Dermis microvascular lymphatic vessel endothelial cell (primary cell): ENCODE data around the gene APOL4. TPM values are rescaled to one million over a fixed set of nuclear protein-coding genes. Genes with fewer than 3 reads are reported as not detected.
"Not testable (repeated sequence)": the region's sequence is repeated elsewhere in the genome, so short reads cannot be mapped to it uniquely, and the experiment has no call there.

Source experiments
- DNase-seq, 2 donors: peaks; one replicate each; pipeline versions ENCODE4 v3.0.0 to v3.0.0-alpha.2; 2010; ENCODE audit warnings: low read depth in 2 of 2
- total RNA-seq: library from RNA; depleted of rRNA; stranded (reverse); fragments of >200 nt; gene quantifications from 2 replicates; pipeline ENCODE4 v1.2.1, GENCODE V29; 2014

APOL4 gene
- total RNA-seq, 1 donor from 2014 or later, result 3.6 TPM

DNA sequence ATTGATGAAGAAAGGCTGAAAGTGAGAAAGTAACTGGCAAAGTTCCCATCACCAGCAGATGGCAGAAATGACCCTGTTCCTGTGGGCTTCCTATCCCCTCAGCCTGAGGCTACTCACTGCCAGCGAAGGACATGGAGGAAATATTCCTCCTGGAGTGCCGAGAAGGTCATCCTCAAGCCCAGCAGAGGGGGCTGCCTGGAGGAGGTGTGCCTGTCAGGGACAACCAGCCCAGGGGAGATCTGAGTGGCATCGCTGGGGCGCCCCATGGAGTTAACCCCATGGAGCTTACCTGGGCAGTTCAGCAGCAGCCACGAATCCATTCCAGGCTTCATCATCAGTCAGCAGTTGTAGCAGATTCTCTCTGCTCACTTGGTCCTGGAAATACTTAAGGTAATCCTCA lies 29.4 kb upstream of the APOL4 start:
- not testable (repeated sequence) for DNase-seq

DNA sequence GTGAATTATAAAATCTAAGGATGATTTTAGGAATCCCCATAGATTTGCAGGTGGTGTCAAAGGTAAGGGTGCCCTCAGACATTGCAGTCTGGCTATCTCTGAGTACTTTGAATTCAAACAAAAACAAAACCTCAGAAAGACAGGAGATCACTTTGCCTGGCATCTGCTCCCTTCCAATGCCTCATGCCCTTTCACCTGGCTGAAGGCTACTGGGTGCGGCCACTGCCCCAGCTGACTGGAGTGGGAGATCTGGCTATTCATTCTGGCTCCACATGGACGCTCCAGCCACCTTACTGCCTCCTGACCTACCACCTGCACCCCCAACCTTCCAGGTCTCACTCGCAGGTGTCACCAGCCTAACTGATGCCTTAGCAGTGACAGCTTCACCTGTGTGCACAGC lies 28.0 kb upstream of the APOL4 start:
- not testable (repeated sequence) for DNase-seq

DNA sequence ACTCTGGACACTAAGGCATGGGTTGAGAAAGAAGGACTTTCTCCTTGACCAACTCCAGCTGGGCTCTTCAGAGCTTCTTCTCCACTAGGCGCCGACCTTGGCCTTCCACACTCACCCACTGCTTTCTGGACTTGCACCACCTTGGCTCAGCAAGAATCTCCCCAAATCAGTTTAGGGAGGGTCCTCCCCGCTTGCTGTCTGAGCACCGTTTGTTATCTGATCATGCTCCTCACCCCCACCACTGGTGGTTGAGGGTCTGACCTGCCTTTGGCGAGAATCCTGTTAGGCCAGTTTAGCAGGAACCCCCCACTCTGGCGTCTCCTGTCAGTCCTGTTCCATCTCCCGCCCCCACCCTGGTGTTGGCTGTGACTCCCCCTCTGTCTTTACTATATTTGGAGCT lies 27.3 kb upstream of the APOL4 start:
- DNase-seq, result no peak

DNA sequence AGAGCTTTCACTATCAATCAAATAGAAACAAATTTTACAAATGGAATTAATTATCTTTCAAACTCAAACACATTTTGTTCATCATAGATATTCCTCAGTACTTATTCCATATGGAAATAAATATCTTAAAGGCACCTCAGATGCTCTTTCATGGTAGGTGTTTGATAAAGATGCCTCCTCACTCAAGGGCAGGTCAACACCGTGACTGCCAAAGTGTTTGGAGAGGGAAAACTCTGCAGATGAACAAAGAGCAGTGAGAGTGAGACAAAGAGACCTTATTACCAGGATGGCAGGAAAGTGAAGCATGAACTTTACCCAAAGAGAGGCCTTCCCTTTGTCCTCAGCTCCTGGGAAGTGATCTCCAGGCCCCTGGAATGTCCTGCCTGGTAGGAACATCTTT lies 26.8 kb upstream of the APOL4 start:
- not testable (repeated sequence) for DNase-seq

DNA sequence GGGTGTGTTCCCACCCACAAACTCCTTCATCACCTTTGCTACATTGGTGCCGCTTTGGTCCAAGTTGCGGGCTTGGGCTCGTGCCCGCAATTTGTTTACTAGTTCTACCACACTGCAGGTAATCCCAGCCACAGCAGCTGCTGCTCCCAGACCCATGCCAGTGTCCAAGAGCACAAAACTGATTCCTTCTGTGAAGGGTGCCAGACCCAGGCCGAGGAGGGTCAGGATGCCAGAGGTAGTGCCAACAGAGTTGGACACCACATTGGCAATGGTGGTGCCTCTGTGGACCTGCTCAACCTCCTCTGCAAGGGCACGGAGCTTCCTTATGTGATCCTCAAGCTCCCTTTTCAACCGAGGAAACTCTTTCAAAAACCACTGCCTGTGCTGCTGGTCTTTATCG lies 26.2 kb upstream of the APOL4 start:
- DNase-seq, result no peak

DNA sequence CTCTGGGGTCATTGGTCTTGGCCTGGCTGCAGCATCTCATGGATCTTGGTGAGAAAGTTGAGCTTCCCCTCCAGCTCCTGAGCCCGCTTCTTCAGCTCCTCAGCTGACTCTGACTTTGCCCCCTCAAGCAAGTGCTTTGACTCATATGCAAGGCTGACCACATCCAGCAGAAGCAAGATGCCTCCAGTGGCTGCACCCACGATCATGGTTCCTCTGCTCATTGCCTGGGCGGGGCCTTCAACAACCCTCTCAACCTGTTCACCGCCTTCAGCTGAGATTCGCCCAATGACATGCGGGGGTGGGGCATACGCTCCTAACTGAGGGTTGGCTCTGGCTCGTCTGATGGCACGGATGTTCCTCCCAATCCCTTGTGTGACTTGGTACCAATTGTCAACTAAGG lies 25.8 kb upstream of the APOL4 start:
- DNase-seq, result no peak

DNA sequence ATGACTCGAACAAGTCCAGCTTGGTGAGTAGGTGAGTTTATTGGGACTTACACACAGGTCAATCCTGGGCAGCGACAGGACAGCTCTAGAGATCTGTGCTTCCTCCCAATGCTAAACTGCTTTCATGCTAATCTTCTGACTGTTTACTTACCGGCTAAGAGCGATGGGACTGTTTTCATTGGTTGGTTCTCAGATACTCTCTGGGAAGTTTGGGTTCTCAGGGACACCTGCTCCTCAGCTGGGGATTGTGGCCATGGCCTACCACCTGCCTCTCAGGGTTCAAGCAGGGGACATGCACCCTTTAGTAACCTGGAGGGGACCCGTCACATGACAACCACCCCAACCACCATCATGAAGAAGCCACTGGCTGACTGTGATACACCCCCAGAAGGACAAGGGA lies 24.6 kb upstream of the APOL4 start:
- no peak for DNase-seq

DNA sequence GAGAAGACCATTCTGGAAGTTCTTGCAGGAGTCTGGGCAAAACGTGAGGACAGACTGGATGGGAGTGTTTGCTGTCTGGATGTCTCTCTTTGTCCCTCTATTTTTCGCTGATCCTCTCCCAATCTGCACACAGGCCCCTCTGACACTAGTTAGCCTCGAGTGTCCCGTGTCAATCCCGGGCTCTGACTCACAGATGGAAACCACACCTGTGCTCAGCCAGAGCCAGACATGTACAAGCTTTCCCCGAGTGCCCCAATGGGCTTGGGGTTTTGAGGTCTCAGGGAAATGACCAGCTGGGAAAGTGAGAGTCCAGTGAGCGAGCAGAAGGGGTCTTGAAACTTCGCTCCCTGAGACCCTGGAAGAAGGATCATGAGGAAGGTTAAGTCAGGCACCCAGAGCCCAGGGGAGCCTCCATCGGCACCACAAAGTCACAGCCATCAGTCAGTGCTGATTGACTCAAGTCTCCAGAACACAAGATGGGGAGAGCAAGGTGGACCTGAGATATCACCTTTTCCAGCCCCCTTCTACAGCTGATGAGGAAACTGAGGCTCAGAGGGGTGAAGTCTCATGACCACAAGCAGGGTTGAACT lies 23.8 kb upstream of the APOL4 start:
- no peak for DNase-seq

DNA sequence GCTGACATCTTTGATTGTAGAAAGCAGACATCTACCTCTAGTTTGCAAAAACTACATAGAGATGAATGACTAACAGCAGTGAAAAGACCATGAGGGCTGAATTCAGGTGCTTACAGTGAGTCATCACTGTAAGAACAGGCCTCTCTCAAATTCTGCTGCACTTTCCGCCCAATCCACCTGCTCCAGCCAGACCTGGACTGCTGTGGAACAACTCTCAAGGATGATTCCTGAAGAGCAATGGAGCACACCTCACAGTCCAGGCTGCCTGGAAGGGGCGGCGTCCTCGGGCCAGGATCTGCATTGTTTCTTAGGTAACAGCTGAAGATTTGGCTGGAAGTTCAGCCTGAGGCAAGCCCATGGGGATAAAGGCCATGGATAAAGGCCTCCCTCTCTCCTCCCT lies 22.6 kb upstream of the APOL4 start:
- no peak for DNase-seq

DNA sequence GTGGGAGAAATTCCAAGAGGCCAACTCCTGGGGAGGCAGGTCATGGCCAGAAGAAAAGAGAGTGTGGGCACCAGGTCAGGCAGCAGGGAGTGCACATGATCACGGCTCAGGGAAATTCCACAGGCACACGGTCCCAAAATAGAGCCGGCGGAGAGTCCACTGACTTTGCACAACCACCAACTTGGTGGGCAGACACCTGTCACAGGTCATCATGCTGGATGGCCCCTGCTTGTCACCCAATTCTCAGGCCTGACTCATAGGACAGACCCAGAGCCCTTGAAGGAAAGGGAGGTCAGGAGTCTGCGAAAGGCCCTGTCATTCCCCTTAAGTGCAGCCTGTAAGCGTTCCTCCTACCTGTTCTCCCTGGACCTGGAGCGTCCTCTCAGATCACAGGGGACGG lies 21.9 kb upstream of the APOL4 start:
- DNase-seq, result no peak

DNA sequence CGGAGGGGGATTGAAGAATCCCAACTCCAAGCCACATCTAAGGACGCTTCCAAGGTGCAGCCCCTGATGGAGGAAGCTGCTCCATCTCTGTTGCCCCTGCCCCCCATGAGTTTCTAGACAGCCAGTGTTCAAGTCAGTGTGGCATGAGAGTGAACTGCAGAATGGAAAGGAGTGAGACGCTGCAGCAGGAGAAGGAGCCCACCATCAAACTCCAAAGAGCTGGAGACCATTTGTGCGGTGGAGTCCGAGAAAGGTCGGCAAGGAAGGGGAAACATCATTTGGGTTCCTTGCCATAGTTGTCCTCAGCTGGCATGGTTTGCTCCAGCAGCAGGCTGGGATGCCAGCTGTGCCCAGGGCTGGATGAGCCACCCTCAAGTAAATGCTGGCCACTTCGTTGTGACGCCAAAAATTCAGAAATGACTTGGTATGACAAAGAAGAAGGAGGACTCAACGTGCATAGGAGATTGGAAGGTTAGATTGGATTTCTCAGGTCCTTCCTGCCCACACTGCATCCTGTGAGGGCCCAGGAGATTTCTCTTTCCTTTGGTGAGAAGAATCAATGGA lies 21.4 kb upstream of the APOL4 start:
- no peak for DNase-seq

DNA sequence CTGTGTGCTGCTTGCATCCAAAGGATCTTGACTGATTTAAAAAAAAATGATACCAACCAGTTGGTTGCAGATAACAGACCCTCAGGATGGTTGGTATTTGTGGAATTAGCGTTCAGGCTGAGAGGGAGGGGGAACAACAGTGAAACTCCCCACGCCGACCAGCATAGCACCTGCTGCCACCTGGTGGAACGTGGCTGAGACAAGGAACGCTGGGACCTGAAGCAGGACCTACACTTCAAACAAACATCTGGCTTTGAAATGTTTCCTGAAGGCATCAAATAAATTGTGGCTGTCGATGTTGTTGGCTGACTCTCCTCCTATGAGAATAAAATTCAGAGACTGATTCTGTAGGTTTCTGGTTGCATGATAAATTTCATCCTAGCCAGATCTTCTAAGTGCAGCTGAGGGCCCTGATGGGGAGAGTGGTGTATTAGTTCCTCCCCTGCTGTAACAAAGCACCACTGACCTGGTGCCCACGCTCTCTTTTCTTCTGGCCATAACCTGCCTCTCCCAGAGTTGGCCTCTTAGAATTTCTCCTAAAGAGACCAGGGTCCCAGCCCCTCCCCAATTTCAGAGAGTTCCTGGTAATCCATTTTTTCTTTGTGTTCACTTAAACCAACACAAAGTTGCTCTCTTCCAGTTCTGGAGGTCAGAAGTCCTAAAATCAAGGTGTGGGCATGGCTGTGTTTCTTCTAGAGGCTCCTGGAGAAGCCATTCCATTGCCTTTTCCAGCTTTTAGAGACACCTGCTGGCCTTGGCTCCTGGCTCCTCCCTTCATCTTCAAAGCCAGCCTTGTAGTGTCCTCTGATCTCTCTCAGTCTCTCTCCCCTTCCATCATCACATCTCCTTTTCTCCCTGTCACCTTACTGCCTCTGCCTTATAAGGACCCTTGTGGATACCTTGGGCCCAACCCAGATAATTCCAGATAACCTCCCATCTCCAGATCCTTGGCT lies 20.5 kb upstream of the APOL4 start:
- DNase-seq, result peak; percentile 38 to 66

DNA sequence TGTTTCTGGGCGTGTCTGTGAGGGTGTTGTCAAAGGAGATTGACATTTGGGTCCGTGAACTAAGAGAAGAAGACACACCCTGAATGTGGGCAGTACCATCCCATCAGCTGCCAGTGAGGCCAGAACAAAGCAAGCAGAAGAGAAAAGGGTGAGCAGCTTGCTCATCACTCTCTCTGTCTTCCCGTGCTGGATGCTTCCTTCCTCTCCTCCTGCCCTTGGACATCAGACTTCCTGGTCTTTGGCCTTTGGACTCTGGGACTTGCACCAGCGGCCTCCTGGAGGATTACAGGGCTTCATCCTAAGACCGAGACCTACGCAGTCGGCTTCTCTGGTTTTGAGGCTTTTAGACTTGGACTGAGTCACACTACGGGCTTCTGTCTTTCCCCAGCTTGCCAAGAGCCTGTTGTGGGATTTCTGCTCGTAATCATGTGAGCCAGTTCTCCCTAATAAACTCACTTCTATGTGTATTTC lies 18.9 kb upstream of the APOL4 start:
- peak in 1 of 2 donors; percentile 69 for DNase-seq

DNA sequence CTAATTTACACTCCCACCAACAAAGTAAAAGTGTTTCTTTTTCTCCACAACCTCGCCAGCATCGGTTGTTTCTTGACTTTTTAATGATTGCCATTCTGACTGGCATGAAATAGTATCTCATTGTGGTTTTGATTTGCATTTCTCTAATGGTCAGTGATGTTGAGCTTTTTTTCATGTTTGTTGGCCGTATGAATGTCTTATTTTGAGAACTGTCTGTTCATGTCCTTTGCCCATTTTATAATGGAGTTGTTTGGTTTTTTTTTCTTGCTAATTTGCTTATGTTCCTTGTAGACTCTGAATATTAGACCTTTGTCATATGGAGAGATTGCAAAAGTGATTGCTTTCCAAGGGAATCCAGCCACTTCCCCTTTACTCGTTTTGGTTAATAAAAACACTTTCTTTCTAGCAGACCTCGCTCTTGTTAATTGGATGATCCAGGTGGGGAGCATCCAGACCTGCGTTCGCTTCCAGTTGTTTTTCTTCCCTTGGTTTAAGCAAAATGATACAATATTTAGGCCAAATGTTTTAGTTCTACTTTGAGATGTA lies 17.1 kb upstream of the APOL4 start:
- DNase-seq, result no peak

DNA sequence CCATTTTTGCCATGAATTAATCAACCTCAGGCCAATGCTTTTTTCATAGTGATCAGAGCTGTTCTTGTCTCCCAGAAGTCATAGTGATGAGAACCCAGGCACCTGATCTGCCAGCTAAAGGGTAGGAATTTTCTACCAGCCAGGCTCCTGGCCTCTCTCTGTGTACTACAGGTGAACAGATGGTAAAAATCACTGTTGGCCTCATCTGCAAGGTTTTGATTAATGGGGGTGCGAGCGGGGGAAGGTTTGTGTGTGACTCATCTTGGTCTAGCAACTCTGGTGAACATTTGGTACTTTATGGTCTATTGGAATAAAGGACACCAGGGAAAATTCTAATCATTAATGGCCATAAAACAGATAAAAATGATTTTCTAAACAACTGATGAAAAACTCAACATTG lies 14.4 kb upstream of the APOL4 start:
- no peak for DNase-seq

DNA sequence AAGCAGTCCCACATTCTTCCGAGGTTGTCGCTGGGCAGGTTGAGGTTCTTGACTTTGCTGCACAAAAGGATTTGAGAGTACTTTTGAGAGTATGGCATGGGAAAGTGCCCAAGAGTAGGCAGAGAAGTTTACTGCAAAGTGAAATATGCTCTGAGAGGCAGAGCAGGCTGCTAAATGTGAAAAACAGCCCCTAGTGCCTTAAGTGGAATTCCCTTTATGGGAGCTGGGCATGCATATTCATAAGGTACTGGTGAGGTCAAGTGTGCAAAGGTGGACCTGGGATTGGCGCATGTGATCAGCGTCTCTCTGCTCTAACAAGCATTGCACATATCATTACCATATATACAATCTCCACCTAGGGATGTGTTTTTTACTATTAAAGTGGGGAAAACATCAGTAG lies 12.0 kb upstream of the APOL4 start:
- DNase-seq, result no peak

DNA sequence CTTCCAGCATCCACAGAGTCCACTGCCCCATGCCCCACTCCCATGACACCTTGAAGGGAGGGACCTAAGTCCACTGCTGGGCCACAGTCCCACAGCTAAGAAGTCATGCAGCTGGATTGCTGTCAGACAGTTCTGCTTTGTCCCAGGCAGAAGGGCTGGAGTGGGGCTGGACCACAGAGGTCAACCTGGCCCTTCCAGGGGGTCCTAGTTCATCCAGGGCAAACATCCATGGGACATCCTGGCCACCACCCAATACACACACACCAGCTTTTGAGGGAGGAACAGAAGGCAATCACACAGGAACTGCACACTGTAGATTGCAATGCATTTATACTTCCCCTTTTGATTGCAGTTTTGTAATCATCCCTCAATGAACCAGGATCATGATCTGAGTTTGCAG lies 11.3 kb upstream of the APOL4 start:
- DNase-seq, result no peak

DNA sequence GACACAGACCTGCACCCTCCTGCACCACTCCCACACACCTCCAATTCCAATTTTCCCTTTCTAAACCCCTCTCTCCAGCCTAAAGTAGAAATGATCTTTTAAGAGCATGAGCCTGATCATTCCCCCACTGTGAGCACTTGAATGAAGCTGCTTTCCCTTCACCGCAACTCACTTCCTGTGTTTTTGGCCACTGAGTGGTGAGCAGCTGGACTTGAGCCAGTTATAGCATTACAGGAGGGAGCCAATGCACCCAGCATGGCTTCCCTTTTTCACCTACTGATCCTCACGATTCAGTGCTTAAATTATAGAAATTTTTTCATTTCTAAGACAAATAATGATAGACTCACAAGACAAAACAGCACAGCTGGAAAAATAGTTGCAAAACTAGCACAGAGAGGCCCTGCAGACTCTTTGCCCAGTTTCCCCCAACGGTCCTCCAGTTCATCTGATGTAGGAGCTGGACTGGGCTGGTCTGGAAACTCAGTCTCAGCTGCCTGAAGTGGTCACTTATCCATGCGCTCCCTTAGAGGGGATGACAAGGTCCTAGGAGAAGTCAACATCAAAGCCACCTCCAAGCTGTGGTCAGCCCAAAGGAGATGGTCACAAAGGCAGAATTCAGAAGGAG lies 9.7 kb upstream of the APOL4 start:
- peak; percentile 38 to 70 for DNase-seq

DNA sequence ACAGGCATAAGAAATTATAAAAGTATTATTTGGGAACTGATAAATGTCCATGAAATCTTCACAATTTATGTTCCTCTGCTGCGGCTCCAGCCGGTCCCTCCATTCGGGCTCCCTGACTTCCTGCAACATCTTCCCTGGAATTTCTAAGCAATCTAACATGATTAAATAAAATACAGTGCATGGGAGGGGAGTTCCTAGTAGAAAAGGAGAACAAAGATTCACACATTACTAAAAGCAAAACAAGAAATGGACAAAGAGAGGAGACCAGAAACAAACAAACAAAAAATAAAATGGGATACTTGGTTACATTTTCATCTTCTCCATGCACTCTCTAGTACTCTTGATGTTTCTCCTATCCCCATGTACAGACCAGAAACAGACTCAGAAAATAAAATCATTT lies 8.6 kb upstream of the APOL4 start:
- no peak for DNase-seq

DNA sequence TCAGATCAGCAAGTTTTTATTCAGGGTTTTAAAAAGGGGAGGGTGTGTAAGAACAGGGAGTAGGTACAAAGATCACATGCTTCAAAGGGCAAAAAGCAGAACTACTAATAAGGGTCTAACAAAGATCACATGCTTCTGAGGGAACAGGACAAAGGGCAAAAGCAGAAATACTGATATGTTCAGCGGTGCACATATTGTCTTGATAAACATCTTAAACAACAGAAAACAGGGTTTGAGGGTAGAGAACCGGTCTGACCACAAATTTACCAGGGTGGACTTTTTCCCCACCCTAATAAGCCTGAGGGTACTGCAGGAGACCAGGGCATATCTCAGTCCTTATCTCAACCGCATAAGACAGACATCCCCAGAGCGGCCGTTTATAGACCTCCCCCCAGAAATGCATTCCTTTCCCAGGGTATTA lies 7.9 kb upstream of the APOL4 start:
- DNase-seq, result not testable (repeated sequence)

DNA sequence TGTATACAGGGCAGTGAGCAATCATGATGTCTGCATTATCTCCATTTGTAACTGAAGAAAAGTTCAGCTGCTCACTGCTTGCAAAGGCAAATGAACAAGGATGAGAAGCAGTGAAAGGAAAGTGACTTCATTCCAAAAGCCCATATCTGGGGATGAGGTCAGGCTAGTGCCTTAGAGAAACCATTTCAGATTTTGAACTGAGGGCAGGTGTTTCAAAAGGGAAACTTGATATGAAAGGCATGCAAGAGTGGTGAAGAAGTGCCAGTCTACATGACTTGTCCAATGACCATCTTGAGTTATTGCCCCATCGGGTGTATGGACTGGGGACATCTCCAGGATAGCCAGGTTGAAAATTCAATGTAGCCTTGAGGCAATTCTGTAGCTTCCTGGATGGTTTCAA lies 7.3 kb upstream of the APOL4 start:
- no peak for DNase-seq
